HT1080 (cell line): Measurements from ENCODE around the gene CORIN. TPM values are rescaled to one million over a fixed set of nuclear protein-coding genes. Genes with fewer than 3 reads are reported as not detected.
"Not testable (repeated sequence)": the region's sequence is repeated elsewhere in the genome, so short reads cannot be mapped to it uniquely, and the experiment has no call there.

Experiments used
- DNase-seq: peaks from one replicate; pipeline ENCODE4 v3.0.0-alpha.2; 2015; ENCODE audit warnings: low read depth
- total RNA-seq: library from RNA; depleted of rRNA; stranded (reverse); fragments of >200 nt; shearing (Covaris generic); gene quantifications from 2 replicates; pipeline ENCODE4 v1.2.3, GENCODE V29; 2014

The CORIN gene
- total RNA-seq, 1 experiment from 2014 or later, result 0.51 TPM

DNA sequence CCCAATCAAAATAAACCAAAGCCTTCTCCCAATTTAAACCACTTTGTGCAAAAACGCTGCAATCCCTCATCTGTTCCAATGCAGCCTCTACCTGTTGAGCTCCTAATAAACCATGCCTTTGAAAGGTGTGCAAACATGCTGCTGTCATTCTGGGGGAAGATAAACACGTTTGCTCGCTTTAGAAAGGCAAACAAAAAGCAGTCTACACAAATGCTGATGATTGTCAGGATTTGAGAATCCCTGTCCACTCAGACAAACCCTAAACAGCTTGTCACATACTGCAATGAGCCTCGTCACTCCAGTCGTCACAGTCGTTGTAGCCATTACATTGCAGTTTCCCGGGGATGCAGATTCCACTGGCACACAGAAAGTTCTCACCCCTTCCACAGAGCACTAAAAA lies 145.2 kb downstream of the CORIN start:
- no peak for DNase-seq

DNA sequence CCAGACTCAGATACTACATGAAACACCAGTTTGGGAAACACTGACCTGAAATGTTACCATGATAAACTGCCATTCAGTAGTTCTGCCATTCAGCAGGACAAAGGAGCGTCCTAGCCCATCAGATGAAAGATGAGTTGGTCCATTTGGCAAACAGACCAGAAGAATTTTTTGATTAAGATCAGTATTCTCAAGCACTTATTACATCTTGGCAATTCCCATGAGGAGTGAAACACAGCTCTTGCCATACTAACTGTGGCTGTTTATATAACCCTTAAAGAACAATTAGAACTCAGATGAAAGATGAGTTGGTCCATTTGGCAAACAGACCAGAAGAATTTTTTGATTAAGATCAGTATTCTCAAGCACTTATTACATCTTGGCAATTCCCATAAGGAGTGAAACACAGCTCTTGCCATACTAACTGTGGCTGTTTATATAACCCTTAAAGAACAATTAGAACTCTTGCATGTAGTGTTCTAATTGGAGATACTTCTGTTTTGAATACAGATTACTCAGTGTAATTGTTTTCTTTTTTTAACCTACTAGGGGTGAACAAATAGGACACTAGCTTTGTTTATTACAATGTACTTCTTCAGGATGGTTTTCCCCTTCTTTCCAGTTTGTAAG lies 146.0 kb downstream of the CORIN start:
- not testable (repeated sequence) for DNase-seq

DNA sequence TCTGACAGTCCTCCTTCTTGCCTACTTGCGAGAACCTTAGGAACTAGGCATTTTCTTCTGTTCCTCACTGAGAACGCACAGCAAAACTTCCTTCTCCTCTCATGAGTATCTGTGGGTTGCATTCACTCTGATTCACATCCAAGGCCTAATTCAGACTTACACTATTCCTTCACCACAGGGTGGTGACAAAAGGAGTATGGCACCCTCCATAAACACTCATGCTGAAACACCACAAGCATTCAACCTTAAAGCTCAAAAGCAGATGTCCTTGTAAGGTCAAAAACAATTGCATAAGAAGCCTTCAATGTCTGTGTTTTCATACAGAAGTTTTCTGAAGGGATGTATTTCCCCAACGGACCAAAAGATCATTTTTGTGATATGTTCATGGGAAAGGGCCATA lies 147.3 kb downstream of the CORIN start:
- no peak for DNase-seq

DNA sequence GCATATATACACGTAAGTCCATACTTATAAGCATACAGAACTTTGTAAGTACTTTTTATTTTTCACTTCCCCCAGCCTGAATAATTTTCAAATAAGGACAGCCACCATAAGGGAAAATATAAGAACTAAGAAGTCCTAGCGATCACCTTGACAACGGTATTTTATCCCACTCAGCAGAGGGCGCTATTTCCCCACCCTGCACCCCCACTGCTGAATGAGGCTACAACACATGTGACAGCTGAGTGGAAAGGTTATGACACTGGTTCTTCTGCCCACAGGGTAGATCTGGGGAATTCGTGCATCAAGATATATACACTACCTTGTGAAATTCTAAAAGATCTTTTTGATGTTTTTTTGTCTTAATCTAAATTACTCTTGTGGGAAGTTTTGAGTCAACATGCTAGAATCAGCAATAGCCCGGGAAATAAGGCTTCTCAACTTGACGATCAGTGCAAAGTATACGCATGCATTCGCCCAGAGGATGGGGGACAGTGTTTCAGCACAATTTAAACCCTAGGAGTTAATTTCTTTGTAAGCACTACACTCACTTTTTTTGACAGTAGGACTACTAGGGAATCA lies 151.5 kb downstream of the CORIN start:
- peak; percentile 15 for DNase-seq

DNA sequence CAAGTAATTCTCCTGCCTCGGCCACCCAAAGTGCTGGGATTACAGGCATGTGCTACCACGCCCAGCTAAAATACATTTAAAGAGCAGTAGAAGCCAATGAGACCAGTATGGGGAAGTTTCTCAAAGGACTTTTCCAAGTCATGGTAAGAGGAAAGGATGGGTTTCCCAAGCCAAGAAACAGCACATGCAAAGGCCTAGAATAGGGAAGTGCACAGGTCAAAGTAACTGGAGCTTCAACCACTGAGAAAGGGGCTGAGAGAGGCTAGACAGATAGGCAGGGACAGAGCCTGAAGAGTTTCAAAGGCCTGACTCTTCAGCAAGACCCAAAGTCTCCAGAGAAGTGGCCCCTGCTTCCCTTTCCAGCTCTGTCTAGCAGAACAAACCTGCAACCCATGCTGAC lies 162.1 kb downstream of the CORIN start:
- no peak for DNase-seq

DNA sequence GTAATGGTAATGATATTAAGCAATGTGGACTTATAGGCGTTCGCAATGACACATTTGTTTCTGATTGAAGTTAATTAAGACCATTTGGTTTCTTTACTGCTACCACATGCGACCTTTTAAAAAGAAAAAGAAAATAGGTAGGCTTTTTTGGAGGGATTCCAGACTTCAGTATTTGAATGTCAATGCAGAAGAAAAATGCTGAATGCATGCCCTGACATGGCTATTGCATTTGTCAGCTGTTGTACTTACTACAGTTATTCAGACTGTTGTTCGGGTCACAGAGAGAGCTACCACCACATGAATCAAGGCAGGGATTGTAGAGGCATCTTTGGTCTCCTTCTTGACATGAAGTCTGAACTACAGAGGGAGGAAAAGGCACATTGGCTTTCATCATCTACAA lies 163.7 kb downstream of the CORIN start:
- no peak for DNase-seq

DNA sequence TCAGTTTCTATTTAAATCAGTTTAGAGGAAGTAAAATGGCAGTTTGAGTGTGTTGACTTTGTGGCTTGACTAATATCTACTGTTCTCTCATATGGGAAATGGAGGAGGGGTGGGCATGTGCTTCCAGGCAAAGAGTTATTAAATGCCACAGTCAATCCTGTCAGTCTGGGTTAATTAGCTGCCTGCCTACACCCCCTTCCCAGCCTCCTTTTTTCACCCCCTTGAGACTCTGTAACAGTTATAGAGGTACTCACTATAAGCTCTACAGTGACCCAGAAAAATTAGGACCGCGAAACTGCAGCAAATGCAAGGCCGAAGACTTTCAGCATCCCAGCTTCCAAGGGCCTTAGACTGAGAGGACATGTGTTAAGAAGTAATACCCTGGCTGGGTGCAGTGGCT lies 165.2 kb downstream of the CORIN start:
- no peak for DNase-seq

DNA sequence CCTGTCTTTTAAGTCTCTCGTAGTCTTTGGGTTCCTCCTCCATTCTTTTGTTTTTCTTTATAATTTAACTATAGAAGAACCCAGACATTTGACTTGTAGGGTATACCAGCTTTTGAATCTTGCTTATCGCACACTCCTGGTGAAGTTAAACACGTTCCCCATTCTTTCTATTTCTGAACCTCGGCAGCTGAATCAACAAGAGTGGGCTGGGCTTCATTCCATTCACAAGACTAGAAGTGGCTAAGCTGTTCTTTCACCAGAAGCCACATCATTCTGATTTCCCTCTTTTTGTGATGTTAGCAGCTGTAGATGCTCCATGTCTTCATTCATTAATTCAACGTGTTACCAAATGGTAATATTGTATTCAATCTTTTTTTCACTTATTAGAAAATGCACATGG lies 167.9 kb downstream of the CORIN start:
- DNase-seq, result no peak

DNA sequence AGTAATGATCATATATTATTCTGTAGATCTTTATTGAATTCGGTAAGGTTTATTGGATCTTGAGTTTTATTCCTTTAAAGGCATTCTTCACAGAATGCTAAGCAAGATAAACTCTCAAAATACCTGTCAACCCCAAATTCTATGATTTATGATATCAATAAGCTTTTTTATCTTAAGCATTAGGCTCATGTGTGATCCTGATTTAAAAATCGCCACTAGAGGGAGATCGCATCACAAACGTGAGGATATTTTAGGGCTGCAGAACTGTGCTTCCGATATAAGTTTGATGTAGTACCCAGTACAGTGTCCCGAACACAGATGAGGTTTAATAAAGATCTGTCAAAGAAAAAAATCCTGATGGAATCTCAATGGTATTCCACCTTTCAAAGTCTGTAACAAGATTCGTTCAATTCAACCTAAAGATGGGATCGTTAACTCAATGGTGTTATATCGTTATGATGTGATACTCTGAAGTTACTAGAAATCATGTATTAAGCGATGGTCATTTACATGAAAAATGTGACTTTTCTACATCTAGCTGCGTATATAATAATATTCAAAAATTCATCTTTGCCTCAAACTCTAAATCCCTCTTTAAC lies 169.0 kb downstream of the CORIN start:
- peak; percentile 17 for DNase-seq

DNA sequence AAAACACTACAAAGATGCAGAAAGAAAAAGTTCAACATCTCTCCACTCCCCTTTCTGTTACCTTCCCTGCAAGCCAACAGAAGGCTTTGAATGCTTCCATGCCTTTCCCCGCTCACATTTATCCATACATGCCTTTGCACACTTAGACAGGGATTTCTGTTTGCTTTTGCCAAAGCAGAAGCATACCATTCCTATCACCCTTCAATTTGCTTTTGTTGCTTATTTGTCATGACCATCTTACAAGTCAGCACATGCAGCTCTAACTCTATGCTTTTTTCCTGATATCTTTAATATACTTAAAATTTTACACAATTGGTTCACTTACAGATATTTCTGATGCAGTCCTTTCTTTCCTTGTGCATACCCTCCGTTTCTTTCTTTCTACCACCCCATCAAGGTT lies 169.6 kb downstream of the CORIN start:
- DNase-seq, result no peak

DNA sequence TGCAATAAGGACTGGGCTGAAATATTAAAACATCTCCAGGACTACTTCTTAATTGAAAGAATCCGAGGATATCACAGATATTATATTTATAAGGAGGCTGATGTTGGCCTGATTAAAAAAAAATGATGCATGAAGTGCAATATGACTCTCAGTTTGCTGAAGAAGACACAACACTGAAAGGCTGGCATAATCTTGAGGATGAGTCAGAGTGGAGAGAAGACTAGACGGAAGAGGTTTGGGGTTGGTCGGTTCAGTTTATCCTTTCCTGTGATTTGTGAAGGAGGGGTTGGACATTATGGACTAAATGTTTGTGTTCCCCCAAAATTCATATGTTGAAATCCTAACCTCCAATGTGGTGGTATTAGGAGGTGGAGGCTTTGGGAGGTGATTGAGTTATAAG lies 170.3 kb downstream of the CORIN start:
- peak; percentile 48 for DNase-seq

DNA sequence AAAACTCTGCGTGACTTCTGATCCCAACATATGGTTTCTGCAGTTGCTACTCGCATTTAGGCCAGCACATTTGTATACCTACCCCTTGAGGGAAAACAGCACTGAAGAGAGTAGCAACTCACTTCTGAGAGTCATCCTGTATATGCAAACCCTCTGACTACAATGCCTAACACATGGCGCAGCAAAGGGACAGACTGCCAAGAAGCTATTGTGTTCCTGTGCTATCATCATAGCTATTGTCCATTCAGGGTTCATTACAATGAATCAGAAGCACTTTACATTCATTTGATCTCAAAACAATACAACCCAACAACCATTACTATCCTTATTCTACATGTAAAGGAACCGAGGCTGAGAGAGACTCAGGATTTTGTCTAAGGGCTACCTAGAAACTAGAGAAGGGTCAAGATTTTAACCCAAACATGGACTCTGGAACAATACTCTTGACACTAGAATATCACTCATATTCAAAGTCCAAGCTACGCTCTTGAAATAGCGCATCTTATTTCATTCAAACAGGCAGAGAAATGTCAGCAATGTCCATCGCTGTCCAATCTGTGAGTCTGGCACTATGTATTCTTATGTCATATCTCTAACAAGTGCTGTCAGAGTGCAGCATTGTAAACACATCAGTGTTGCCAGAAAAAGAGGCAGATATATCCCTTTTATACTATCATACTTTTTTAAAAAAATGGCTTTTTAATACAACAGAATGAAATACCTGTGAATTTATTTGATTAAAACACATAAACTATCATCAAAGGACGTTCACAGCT lies 173.6 kb downstream of the CORIN start:
- no peak for DNase-seq

DNA sequence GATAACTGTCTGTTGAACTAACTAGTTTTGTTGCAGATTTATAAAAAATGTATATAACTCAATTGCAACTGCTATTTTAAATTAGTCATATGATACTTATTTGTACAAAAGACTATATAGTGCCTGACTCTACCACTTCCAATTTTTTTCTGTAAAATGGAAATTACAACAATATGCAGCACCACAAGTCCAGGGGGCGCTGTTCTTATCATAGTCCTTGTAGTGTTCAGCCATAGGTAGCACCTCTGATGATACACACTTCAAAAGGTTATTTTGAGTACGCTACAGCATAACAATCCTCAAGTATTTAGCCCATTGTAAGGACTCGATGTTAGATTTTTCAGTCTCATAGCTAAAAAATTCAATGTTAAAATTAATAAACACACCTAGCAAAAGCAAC lies 174.9 kb downstream of the CORIN start:
- DNase-seq, result peak; percentile 17

DNA sequence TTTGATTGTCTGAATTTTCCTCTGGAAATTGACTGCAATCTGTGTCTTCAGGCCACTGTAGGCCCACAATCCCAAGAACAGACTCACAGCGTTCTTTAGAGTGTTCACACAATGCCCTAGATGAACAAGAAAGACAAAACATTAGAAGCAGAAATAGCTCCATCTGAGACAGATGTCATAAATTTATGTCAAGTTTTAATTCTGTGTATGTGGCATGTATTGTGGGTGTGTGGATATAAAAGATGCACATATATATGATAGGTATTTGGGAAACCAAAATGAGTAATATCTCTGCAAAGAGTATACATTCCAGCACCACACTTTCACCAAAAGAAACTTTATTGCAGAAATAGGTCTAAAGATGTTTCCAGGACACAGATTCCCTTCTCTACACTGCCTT lies 176.1 kb downstream of the CORIN start:
- no peak for DNase-seq

DNA sequence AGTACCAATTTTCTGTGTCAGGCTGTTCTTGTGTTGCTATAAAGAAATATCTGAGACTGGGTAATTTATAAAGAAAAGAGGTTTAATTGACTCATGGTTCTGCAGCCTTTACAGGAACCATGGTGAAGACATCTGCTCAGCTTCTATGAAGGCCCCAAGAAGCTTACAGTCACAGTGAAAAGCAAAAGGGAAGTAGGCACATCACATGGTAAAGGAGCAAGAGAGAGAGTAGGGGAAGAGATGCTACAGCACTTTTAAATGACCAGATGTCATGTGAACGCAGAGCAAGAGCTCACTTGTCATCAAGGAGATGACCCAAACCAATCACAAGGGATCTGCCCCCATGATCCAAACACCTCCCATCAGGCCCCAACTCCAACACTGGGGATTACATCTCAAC lies 178.5 kb downstream of the CORIN start:
- DNase-seq, result no peak

DNA sequence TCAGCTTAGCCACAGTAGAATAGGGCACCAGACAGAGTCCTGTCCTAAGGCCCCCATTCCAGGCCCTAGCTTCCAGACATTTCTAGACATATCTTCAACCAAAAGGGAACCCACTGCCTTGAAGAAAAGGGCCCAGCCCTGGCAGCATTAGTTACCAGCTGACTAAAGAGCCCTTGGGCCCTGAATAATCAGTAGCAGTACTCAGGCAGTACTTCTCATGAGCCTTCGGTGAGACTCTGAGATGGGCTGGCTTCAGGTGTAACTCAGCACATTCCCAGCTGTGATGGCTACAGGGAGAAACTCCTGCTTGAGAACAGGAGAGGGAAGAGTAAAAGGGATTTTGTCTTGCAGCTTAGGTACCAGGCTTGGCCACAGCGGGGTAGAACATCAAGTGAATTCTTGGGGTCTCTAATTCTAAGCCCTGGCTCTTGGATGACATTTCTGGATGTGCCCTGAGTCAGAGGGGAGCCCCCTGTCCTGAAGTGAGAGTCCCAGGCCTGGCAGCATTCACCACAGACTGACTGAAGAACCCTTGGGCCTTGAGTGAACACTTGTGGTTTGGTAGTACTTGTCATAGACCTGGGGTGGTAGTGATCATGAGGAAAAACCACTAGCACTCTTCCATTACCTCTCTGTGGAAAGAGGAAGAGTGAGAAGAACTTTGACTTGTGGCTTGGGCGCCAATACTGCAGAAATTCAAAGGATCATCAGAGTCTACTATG lies 182.7 kb downstream of the CORIN start:
- DNase-seq, result no peak

DNA sequence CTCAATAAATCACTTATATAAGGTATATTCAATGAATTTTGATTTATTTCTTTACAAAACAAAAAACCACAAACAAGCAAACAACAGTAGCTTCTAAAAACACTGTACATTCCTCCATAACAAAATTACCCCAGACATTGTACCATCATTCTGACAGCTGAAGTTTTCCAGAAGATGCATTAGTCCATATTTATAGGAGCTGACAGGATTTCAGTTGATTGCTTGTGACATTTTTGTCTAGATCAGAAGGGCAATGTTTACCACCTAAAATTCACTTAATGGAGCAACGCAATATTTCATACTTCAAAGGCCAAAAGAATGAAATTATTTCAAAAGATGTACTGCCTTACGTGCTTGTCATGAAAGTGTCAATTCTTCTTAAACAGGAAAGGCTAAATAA lies 185.8 kb downstream of the CORIN start:
- DNase-seq, result no peak

DNA sequence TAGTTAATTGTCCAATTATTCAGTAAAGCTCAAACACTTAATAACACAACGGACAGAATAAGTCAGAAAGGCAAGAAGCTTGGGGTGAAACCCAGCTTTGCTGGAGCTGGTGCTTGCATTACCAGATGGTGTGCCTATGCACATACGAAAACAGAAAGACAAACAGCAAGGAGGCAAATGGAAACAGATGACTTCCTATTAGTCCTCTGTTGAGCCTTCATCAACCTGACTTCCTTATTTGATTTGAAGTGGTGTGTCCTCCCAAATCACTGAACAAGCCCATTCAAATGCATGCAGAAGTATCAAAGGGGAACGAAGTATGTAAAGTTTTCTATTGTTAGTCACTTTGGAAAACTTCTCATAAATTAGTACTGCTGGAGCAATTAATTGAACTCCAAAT lies 186.6 kb downstream of the CORIN start:
- DNase-seq, result no peak

DNA sequence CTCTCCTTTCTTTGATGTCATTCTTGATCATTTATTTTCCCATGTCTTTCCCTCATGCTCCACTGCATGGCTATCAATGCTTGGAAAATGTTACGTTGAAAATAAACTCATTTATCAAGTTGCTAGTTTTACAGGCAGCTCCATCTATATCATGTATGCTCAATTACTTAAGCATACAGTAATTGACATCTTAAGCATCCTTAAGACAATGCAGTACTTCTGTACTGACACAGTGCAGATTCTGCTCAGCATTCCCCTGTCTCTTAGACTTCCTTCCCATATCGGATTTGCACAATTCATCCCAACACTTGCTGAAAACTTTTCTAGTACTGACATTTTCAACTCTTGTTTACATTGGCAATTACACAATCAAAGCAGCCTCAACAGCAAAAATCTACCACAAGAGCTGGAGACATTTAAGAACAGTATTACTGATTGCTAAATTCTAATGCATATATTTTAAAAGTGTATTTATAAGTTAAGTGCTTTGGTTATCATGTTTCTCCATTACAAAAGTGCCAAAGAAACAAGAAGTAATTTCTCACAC lies 187.2 kb downstream of the CORIN start:
- DNase-seq, result no peak

DNA sequence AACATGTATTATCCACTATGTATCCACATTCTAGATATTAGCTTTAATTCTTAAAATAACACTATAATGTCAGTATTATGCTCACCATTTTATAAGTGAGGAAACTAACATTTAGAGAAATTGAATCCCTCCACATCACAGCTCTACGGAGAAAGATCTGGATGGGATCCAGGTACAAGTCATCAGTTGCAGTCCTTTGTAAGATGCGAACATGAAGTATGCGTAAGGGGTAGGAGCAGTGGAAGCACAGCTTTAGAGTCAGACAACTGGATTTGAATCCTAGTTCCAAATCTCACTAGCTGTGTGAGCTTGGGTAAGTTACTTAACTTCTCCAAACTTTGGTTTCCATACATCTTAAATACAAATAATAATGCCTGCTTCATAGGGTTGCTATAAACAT lies 190.3 kb downstream of the CORIN start:
- no peak for DNase-seq

DNA sequence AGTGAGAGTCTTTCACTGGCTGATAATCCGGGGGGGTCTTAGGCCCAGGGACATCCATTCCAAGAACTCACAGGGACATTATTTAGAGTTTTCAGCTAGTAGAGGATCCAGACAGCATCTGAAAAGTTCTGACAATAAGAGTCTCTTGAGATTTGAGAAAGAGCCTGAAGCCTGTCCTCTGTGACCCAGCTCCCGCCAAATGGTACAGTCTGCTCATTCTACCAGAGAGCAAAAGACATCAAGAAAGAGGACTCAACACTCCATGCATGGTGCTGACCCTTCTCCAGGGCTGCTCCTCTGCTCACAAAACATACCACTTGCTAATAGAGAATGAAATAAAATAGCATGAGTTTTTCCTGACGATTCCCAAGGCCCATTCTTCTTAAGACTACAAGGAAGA lies 190.8 kb downstream of the CORIN start:
- no peak for DNase-seq

DNA sequence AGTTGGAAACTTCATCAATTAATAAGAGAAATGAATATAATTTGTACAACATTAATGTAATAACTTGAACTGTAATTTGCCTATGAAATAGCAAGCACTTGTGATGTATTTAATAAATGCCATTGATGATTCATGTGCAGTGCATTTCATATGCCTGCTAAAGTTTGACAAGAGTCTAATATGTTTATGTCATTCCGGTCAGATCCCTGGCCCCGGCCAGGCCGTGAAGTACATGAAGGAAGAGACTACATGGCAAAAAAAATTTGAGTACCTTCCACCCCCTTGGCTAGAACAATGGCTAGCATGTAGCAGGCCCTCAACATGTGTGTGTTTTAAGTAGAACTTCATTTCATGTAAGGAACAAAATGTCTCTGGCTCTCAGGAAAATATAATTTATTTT lies 191.5 kb downstream of the CORIN start:
- no peak for DNase-seq
